Erythroblast (primary cell): ENCODE data around the gene SDF2L1.

Experiments used
- GATA1 ChIP-seq: IDR thresholded peaks from 2 replicates; pipeline ENCODE4 v1.6.1; 2011; ENCODE audit warnings: low read depth, mild to moderate bottlenecking, control low read depth, low read length, moderate library complexity
- POLR2A ChIP-seq: IDR thresholded peaks from 2 replicates; pipeline ENCODE4 v1.6.1; 2011; ENCODE audit warnings: mild to moderate bottlenecking, low read length

DNA sequence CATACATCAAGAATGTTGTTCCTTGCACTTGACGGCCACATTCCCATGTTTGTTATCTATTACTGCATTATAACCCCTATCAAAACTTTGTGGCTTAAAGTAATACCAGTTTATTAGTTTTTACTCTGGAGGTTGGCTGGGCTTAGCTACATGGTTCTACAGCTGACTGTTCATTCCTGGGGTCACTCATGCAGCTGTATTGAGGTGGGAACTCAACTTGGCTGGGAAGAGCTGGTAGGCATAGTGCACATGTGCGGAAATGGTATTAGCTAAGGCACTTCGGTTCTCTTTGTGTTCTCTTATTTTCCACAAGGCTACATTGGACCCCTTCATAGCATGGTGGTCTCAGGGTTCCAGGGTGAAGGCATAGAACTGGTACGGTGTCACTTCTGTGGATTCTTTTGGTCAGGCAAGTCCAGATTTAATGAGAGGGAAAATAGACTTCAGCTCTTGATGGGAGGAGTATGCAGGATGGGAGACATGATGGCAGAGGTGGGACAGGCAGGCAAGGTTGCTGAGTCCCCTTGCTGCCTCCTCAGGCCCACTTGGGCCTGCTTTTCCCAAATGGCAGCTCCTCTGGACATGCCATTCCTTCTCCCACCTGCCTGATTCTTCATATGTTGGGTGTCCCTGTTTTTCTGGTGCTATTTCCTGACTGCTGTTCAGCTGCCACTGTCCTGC lies 28.4 kb upstream of the SDF2L1 start:
- TF ChIP-seq POLR2A (no peak), GATA1 (no peak)
